Astrocyte of the spinal cord (primary cell): Measurements from ENCODE around the gene PRKD3.

ENCODE experiments used
- DNase-seq: peaks from one replicate; pipeline ENCODE4 v3.0.0; 2011; ENCODE audit warnings: low read depth, low spot score
- H3K4me3 ChIP-seq: 2 replicates; pipeline ENCODE4 v1.5.1; 2011; ENCODE audit warnings: low read depth, mild to moderate bottlenecking, low read length, moderate library complexity
- CTCF ChIP-seq: IDR thresholded peaks from 2 replicates; pipeline ENCODE4 v1.5.1; 2012; ENCODE audit warnings: low read depth, mild to moderate bottlenecking, low read length, inconsistent platforms
- in situ Hi-C: cut with HindIII; loops from 2 replicates; pipeline ENCODE4 v1.10.0; 2017; ENCODE audit warnings: low sequenced_read_pairs

PRKD3 gene

GRCh38 chr2:37281916-37282315, 42.7 kb downstream of the PRKD3 start:
- no peak overlapping the region for H3K4me3 ChIP-seq
- TF ChIP-seq CTCF: peak; percentile 3
- DNase-seq: no peak
- in situ Hi-C loops: no loop called here

GRCh38 chr2:37276291-37276690, 48.3 kb downstream of the PRKD3 start:
- no peak for DNase-seq
- no peak for TF ChIP-seq CTCF
- no peak overlapping the region for H3K4me3 ChIP-seq
- in situ Hi-C loops: no loop called here
